ENCODE measurements around the gene REXO5. TPM values are rescaled to one million over a fixed set of nuclear protein-coding genes. Genes with fewer than 3 reads are reported as not detected.
A peak's percentile ranks its signal among the peaks of the same experiment; 100 is the strongest.

Gene REXO5
- total RNA-seq, 4 donors from 2014 or later, result 0.78 to 3.6 (median 1.8) TPM

- WGBS, 2 donors, result 80 to 93% methylated on average over 4 of the region's 4 CpGs
- TF ChIP-seq POLR2A (IDR thresholded peaks at IDR 0.05) (no peak), CTCF (IDR thresholded peaks at IDR 0.05) (no peak)
- H3K36me3 ChIP-seq, result no peaks in the 10 kb centered on the region
- no peaks in the 10 kb centered on the region for H3K9me3 ChIP-seq
- H3K27me3 ChIP-seq, result no peaks in the 10 kb centered on the region
- H3K27ac ChIP-seq, result no peak overlapping the region
- H3K4me1 ChIP-seq, result peaks cover 31 to 42% of the 10 kb centered on the region in 2 donors
- no peak for DNase-seq
- H3K4me3 ChIP-seq (replicated peaks in 1 of 3), result no peak overlapping the region
- intact Hi-C loops (cut with DNase I), result no loop called here
Observed at GRCh38 chr16:20874088-20874581, 67.8 kb downstream of the REXO5 start.

- H3K27ac ChIP-seq, result no peak overlapping the region
- no peaks in the 10 kb centered on the region for H3K36me3 ChIP-seq
- peaks cover 40 to 51% of the 10 kb centered on the region in 2 donors for H3K4me1 ChIP-seq
- no peak overlapping the region for H3K4me3 ChIP-seq (replicated peaks in 1 of 3)
- 88 to 93% methylated on average over 1 of the region's 1 CpG for WGBS, 2 donors
- no peak for TF ChIP-seq CTCF (IDR thresholded peaks at IDR 0.05)
- no peak for TF ChIP-seq POLR2A (IDR thresholded peaks at IDR 0.05)
- intact Hi-C loops (cut with DNase I), result no loop called here
- no peaks in the 10 kb centered on the region for H3K27me3 ChIP-seq
- H3K9me3 ChIP-seq, result no peaks in the 10 kb centered on the region
- DNase-seq, result no peak
Observed at GRCh38 chr16:20875355-20875650, 69.0 kb downstream of the REXO5 start.

GRCh38 chr16:20878682-20879147 lies 72.4 kb downstream of the REXO5 start:
- Histone ChIP-seq H3K27ac (peak overlapping the region; percentile 41 to 60 (median 56)), H3K4me3 (replicated peaks in 1 of 3) (no peak overlapping the region), H3K4me1 (peaks cover 28 to 67% of the 10 kb centered on the region in 2 donors), H3K9me3 (no peaks in the 10 kb centered on the region), H3K36me3 (no peaks in the 10 kb centered on the region), H3K27me3 (no peaks in the 10 kb centered on the region)
- intact Hi-C loops (cut with DNase I), result no loop called here
- 39 to 45% methylated on average over 5 of the region's 5 CpGs for WGBS, 2 donors
- DNase-seq, result peak; percentile 48 to 52
- TF ChIP-seq CTCF (IDR thresholded peaks at IDR 0.05) (no peak), POLR2A (IDR thresholded peaks at IDR 0.05) (no peak)

- H3K27me3 ChIP-seq, result no peaks in the 10 kb centered on the region
- no peak for DNase-seq
- no peaks in the 10 kb centered on the region for H3K36me3 ChIP-seq
- intact Hi-C loops (cut with DNase I), result no loop called here
- 54 to 62% methylated on average over 7 of the region's 7 CpGs for WGBS, 2 donors
- H3K9me3 ChIP-seq, result no peaks in the 10 kb centered on the region
- peaks cover 34 to 74% of the 10 kb centered on the region in 2 donors for H3K4me1 ChIP-seq
- no peak overlapping the region for H3K4me3 ChIP-seq (replicated peaks in 1 of 3)
- peak overlapping the region; percentile 41 to 60 (median 56) for H3K27ac ChIP-seq
- TF ChIP-seq CTCF (IDR thresholded peaks at IDR 0.05) (no peak), POLR2A (IDR thresholded peaks at IDR 0.05) (no peak)
Observed at GRCh38 chr16:20879175-20880040, 73.1 kb downstream of the REXO5 start.

- Histone ChIP-seq H3K27ac (peak overlapping the region in 1 of 3 donors; percentile 30), H3K4me3 (replicated peaks in 1 of 3) (no peak overlapping the region), H3K4me1 (peaks cover 34 to 72% of the 10 kb centered on the region in 2 donors), H3K36me3 (no peaks in the 10 kb centered on the region), H3K9me3 (no peaks in the 10 kb centered on the region), H3K27me3 (no peaks in the 10 kb centered on the region)
- 44 to 60% methylated on average over 3 of the region's 3 CpGs for WGBS, 2 donors
- TF ChIP-seq CTCF (IDR thresholded peaks at IDR 0.05) (no peak), POLR2A (IDR thresholded peaks at IDR 0.05) (no peak)
- intact Hi-C loops (cut with DNase I), result no loop called here
- DNase-seq, result no peak
Observed at GRCh38 chr16:20880867-20881502, 74.7 kb downstream of the REXO5 start.
